Adrenal gland (tissue), 12 donors: ENCODE results near the gene NOC4L. TPM values are rescaled to one million over a fixed set of nuclear protein-coding genes. Genes with fewer than 3 reads are reported as not detected.
A peak's percentile ranks its signal among the peaks of the same experiment; 100 is the strongest.

Source experiments
- DNase-seq, 7 donors: peaks; one replicate each; pipeline ENCODE4 v3.0.0-alpha.2; 2019 to 2020
- H3K27ac ChIP-seq, 5 donors: fragments of 200-600 bp; sonication (generic) in 4 of 5; 1 replicate in 3 of 5; 2 replicates in 2 of 5; pipeline versions ENCODE4 v1.5.1 to v1.8.0; 2016 to 2020; ENCODE audit warnings: mild to moderate bottlenecking in 1 of 5
- H3K27me3 ChIP-seq: fragments of 200-600 bp; 2 replicates; pipeline ENCODE4 v1.8.0; 2021
- H3K36me3 ChIP-seq, 2 donors: fragments of 200-600 bp; replicated peaks in 1 of 2; 1 replicate in 1 of 2; 2 replicates in 1 of 2; pipeline versions ENCODE4 v1.5.1 to v1.8.0; 2018 to 2022
- H3K4me1 ChIP-seq, 2 donors: fragments of 200-600 bp; replicated peaks in 1 of 2; 1 replicate in 1 of 2; 2 replicates in 1 of 2; pipeline versions ENCODE4 v1.5.1 to v1.8.0; 2018 to 2021
- H3K4me3 ChIP-seq, 4 donors: fragments of 200-600 bp; sonication (generic) in 3 of 4; one replicate each; pipeline ENCODE4 v1.5.1; 2016 to 2018
- H3K9me3 ChIP-seq, 3 donors: fragments of 200-600 bp; sonication (generic) in 1 of 3; replicated peaks in 1 of 3; 1 replicate in 2 of 3; 2 replicates in 1 of 3; pipeline versions ENCODE4 v1.5.1 to v1.8.0; 2016 to 2021
- CTCF ChIP-seq, 6 experiments: fragments of 450-650 bp in 4 of 6; fragments of 200-600 bp in 2 of 6; sonication (generic) in 1 of 6; IDR thresholded peaks; 1 replicate in 5 of 6; 2 replicates in 1 of 6; pipeline versions ENCODE4 v1.5.1 to v1.8.0; 2016 to 2021; ENCODE audit warnings: antibody characterized with exemption in 6 of 6, mild to moderate bottlenecking in 2 of 6, moderate library complexity in 1 of 6
- POLR2A ChIP-seq, 2 donors: fragments of 450-650 bp; IDR thresholded peaks; one replicate each; pipeline ENCODE4 v1.6.1; 2017; ENCODE audit warnings: antibody characterized with exemption in 2 of 2, mild to moderate bottlenecking in 2 of 2, moderate library complexity in 1 of 2
- WGBS, 4 donors: extraction: QIAGEN DNeasy Blood & Tissue Kit in 2 of 4; methylation state at CpG; one replicate each; pipeline versions ENCODE4 v1.1.5 to v1.1.7; 2013 to 2017; 5-methylcytosine and 5-hydroxymethylcytosine counted together
- intact Hi-C, 2 donors: fragments of 100-400 bp; cut with DNase I; formaldehyde crosslinking; loops; one replicate each; pipeline versions ENCODE4 v1.14.1 to v1.15.0; 2022 to 2023
- polyA plus RNA-seq, 3 donors: library from polyadenylated mRNA; stranded (reverse); fragments of 200-250 nt in 2 of 3; fragments of 350-450 nt in 1 of 3; fragmentation: Illumina TruSeq in 1 of 3; extraction: RNeasy Lipid Tissue Mini Kit (QIAGEN cat#74804) in 1 of 3; gene quantifications; one replicate each; pipeline ENCODE4 v1.2.3, GENCODE V29; 2013 to 2014
- total RNA-seq, 9 donors: library from RNA; depleted of rRNA in 4 of 9; stranded (reverse); fragments of >200 nt in 4 of 9; fragments of 120-200 nt in 1 of 9; fragmentation: NEBNext Ultra II Directional in 1 of 9; extraction: Animal tissue kit (Norgen Biotek cat#: 25700) in 1 of 9; gene quantifications; one replicate each; pipeline versions ENCODE4 v1.1.0 to v1.2.4, GENCODE V29; 2013 to 2023
- donor health status: healthy with polysubstance abuse.
- donor health status: Bipolar disorder and iron deficiency.
- donor health status: DM: yes; HTN: yes; CAD: no.
- donor health status: DM: no; HTN: no; CAD: no.
- donor health status: DM: no; HTN: no; CAD: no.
- donor health status: DM: yes; HTN: yes; CAD: no.

Gene NOC4L
- total and polyA plus RNA-seq, 12 donors: 4.7 to 51.5 (median 17.5) TPM

GRCh38 chr12:132186208-132186856, 42.1 kb downstream of the NOC4L start:
- DNase-seq: no peak
- H3K4me1 ChIP-seq: peaks cover 3 to 16% of the 10 kb centered on the region in 2 donors
- 44 to 52% (median 47%) methylated on average over 22 to 24 of the region's 24 CpGs for WGBS, 4 donors
- no peak overlapping the region for H3K27ac ChIP-seq
- intact Hi-C loops: no loop called here
- H3K27me3 ChIP-seq: no peaks in the 10 kb centered on the region
- H3K4me3 ChIP-seq: no peak overlapping the region
- H3K9me3 ChIP-seq: no peaks in the 10 kb centered on the region
- no peak for TF ChIP-seq CTCF (IDR thresholded peaks at IDR 0.05)
- no peak for TF ChIP-seq POLR2A (IDR thresholded peaks at IDR 0.05)
- no peaks in the 10 kb centered on the region for H3K36me3 ChIP-seq

GRCh38 chr12:132186857-132187620, 42.8 kb downstream of the NOC4L start:
- WGBS, 4 donors: 81 to 87% (median 83%) methylated on average over 28 to 39 of the region's 39 CpGs
- Histone ChIP-seq H3K9me3 (no peaks in the 10 kb centered on the region), H3K27me3 (no peaks in the 10 kb centered on the region), H3K36me3 (no peaks in the 10 kb centered on the region), H3K27ac (no peak overlapping the region), H3K4me1 (peaks cover 3 to 16% of the 10 kb centered on the region in 2 donors), H3K4me3 (no peak overlapping the region)
- DNase-seq: no peak
- intact Hi-C loops: no loop called here
- no peak for TF ChIP-seq POLR2A (IDR thresholded peaks at IDR 0.05)
- no peak for TF ChIP-seq CTCF (IDR thresholded peaks at IDR 0.05)

DNA sequence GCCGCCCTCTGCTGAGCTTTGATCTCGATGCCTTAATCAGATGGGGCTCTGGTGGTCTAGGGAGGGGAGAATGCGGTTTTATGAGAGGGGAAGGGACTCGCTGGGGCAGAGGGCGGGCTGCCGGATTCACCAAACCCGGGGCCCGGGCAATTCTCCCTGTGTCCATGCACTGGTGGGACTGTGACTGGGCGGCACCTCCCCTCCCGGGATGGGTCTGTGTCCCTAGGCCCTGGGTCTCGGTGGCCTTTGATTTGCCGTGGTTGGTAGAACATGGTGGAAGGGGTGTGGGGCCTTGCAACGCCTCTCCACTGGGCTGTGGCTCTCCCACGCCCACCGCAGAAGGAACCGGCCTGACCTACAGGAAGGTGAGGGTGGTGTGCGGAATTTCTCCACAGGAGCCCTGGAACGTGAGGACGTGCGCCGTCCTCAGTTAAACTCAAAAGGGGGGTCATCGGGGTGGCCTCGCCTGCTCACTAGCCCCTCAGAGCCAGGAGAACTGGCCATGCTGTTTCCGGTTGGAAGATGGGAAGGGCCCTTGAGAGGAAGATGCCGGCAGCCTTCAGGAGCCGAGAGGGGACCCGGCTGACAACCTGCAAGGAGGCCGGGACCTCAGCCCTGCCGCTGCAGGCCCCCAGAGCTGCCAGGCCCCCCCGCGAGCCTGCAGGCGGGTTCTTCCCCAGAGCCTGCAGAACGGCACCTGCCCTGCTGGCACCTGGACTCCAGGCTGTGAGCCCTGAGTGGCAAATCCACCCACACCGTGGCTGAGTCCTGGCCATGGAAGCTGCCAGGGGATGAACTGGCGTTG, 43.6 kb downstream of the NOC4L start:
- intact Hi-C loops: no loop called here
- Histone ChIP-seq H3K36me3 (no peaks in the 10 kb centered on the region), H3K4me1 (peaks cover 3 to 16% of the 10 kb centered on the region in 2 donors), H3K9me3 (no peaks in the 10 kb centered on the region), H3K27ac (no peak overlapping the region), H3K27me3 (no peaks in the 10 kb centered on the region), H3K4me3 (no peak overlapping the region)
- TF ChIP-seq POLR2A (IDR thresholded peaks at IDR 0.05) (no peak), CTCF (IDR thresholded peaks at IDR 0.05) (no peak)
- WGBS, 4 donors: 87 to 91% (median 90%) methylated on average over 17 to 35 of the region's 35 CpGs
- DNase-seq: no peak

- intact Hi-C loops: no loop called here
- no peaks in the 10 kb centered on the region for H3K9me3 ChIP-seq
- no peak for DNase-seq
- WGBS, 4 donors: 60 to 90% (median 85%) methylated on average over 2 to 21 of the region's 21 CpGs
- no peaks in the 10 kb centered on the region for H3K36me3 ChIP-seq
- no peaks in the 10 kb centered on the region for H3K27me3 ChIP-seq
- peaks cover 3 to 16% of the 10 kb centered on the region in 2 donors for H3K4me1 ChIP-seq
- no peak for TF ChIP-seq POLR2A (IDR thresholded peaks at IDR 0.05)
- TF ChIP-seq CTCF (IDR thresholded peaks at IDR 0.05): no peak
- H3K4me3 ChIP-seq: peak overlapping the region in 1 of 4 donors; percentile 64
- no peak overlapping the region for H3K27ac ChIP-seq
Measured at GRCh38 chr12:132188451-132188901, 44.2 kb downstream of the NOC4L start.
